HG02588 (cell line): Measurements from ENCODE around the gene IPCEF1.
A peak's percentile ranks its signal among the peaks of the same experiment; 100 is the strongest.

Experiments used
- ATAC-seq: cut with Tn5 transposase; IDR thresholded peaks from one replicate; pipeline ENCODE4 v1.9.1; 2021; ENCODE audit warnings: mild to moderate bottlenecking, moderate library complexity; ENCODE audit not compliant: unreplicated experiment

IPCEF1 gene

GRCh38 chr6:154373971-154374370 lies 17.4 kb upstream of the IPCEF1 start:
- no peak for ATAC-seq

GRCh38 chr6:154371281-154371680 lies 14.7 kb upstream of the IPCEF1 start:
- ATAC-seq, result no peak

GRCh38 chr6:154370545-154370944 lies 13.9 kb upstream of the IPCEF1 start:
- ATAC-seq, result peak; percentile 49

GRCh38 chr6:154367839-154368695 lies 11.5 kb upstream of the IPCEF1 start:
- ATAC-seq, result no peak

- ATAC-seq, result no peak
Measured at GRCh38 chr6:154367336-154367735, 10.7 kb upstream of the IPCEF1 start.

DNA sequence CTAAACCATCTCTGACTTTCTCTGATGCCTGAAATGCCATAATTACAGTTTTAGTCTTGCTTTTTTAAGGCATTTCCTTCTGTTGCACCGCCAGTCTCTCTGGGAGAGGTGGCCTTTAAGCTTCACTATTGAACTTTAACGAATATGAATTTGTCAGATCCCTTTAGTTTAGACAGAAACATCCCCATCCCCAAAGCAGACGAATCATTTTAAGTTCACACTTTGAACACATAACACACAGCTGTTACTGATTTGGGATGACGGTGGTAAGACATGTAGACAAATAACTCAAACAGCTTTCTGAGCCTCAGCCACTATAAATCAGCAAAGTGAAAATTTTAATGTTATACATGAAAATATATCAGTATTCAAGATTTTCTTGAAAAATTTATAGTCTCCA lies 7.2 kb upstream of the IPCEF1 start:
- ATAC-seq, result no peak

DNA sequence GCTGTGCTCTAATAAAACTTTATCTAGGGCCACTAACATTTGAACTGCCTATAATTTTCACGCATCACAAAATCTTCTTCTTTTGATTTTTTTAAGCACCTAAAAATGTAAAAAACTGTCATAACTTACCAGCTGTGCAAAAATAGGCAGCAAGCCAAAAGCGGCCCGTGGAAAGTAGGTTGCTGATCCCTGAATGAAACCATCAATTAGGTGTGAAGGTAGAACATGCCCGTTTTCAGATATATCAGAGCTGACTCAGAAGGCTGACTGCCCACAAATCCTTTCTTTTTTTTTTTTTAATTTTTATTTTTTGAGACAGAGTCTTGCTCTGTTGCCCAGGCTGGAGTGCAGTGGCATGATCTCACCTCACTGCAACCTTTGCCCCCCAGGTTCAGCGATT lies 4.9 kb upstream of the IPCEF1 start:
- no peak for ATAC-seq

GRCh38 chr6:154360476-154360875 lies 3.9 kb upstream of the IPCEF1 start:
- ATAC-seq, result no peak

DNA sequence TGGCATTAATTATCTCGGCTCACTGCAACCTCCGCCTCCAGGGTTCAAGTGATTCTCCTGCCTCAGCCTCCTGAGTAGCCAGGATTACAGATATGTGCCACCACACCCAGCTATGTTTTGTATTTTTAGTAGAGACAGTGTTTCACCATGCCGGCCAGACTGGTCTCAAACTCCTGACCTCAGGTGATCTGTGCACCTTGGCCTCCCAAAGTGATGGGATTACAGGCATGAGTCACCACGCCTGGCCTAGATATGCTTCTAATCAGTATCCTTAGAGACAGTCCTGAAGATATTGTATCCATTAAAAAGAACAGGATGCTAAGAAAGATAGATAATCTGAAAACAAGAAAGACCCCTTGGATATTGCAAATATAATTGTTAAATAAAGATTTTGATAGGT lies 3.1 kb upstream of the IPCEF1 start:
- no peak for ATAC-seq

GRCh38 chr6:154359161-154359574 lies 2.6 kb upstream of the IPCEF1 start:
- no peak for ATAC-seq

DNA sequence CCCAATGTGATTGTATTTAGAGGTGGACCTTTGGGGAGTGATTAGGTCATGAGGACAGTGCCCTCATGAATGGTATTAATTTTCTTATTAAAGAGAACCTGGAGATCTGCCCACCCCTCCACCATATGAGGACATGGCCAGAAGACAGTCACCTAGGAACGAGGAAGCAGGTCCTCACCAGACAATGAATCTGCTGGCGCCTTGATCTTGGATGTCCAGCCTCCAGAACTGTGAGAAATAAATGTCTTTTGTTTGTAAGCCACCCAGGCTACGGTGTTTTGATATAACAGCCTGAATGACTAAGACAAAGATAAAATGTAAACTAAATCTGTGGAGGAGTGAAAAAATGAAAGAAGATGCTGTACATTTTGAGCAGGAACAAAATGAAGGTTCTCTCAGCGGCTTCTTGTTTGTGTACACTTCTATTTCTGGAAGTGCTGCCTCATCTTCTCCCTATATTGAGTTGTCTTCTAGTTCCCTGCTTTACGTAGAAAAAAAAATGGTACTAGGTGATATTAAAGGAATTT lies 1.5 kb upstream of the IPCEF1 start:
- no peak for ATAC-seq

GRCh38 chr6:154356113-154356512 lies 490 bp downstream of the IPCEF1 start:
- no peak for ATAC-seq

DNA sequence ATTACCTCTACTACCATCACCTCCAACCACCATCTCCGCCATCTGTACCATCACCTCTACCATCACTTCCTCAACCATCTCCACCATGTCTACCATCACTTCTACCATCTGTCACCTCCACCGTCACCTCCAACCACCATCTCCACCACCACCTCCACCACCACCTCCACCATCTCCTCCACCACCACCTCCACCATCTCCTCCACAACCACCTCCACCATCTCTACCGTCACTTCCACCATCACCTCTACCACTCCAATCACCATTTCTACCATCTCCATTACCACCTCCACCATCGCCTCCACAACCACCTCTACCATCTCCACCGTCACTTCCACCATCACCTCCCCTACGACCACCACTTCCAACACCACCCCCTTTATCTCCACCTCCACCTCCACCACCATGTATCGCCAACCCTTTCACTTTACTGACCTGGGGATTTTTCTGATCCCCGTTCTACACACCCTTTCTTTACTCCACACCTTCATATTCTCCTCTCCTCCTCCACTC lies 2.3 kb downstream of the IPCEF1 start:
- no peak for ATAC-seq

- ATAC-seq, result no peak
Measured at GRCh38 chr6:154353626-154354025, 3.0 kb downstream of the IPCEF1 start.

GRCh38 chr6:154352898-154353585 lies 3.6 kb downstream of the IPCEF1 start:
- ATAC-seq, result peak; percentile 64

- ATAC-seq, result no peak
Measured at GRCh38 chr6:154350293-154350692, 6.3 kb downstream of the IPCEF1 start.

DNA sequence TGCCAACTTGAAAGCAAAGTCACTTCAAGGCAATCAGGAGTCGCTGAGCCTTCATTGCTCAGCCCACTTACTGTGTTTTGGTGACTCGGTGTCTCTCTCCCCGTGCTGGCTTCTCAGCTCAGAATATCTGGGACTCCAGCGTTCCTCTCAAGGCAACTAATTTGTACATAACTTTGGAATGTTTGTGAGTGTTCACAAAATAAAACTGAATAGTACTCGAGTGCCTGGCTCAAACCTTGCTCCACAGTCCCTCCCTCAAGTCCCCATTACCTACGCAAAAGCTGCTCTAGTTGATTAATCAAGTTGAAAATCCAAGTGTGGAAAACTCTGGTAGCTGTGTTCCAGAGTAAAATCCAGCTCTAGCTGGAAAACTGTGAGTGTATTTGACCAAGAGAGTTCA lies 8.6 kb downstream of the IPCEF1 start:
- ATAC-seq, result no peak

DNA sequence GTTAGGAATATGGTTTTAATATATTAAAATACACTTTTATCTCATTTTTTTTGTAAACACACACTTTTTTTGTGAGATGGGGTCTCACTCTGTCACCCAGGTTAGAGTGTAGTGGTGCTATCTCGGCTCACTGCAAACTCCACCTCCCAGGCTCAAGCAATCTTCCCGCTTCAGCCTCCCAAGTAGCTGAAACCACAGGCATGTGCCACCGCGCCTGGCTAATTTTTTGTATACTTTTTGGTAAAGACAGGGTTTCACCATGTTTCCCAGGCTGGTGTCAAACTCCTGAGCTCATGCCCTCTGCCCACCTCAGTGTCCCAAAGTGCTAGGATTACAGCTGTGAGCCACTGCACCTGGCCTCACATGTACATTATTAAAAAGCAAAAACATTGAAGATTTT lies 10.8 kb downstream of the IPCEF1 start:
- no peak for ATAC-seq

DNA sequence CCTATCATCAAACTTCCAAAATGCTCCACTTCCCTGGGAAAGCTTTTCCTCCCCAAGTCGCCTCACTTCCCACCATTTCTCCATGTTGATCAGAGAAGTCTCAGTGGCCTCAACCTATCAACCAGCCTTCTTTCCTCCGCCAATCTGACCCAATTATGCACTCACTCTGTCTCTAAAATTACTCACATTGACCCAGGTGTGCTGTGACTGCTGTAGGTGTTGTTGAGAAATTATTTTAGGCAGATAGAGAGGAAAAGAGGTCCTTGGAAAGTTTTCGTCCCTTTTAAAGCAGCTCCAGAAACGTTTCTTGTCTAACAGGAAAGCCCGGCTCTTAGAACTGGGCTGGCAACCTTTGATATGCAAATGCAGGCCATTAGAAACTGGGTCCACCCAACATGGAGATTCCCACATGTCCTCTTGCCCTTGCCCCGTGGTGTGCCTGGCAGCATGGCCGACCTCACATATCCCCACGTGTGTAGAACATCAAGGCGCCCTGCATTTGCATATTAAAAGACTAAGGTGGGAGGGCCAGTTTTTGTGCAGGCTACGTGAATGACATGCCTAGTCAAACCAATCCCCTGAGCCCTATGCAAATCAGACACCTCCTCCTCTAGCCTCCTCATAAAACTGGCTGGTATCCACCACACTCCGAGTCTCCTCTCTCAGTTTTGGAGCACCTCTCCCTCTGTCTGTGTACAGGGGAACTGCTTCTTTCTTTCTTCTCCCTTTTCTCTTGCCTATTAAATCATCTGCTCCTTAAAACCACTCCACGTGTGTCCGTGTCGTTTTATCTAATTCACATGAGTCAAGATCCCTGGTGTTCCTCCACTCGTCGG lies 12.9 kb downstream of the IPCEF1 start:
- no peak for ATAC-seq

DNA sequence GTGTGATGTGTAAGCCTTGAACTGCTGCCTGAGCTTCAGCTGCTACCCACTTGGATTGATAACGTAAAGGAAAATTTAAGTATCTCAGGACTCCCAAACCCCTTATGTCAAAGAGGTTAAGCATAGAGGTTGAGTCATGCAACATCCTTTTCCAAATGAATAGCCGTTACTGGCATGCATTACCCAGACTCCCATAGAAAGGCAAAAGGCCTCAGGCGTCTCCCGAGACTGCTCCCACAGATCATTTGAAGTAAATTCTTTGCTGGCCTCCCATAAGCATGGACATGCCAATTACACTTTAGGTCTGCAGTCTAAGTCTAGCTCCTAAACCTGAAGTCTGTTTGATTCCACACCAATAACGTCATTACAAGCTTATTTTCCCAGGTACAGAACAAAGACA lies 14.7 kb downstream of the IPCEF1 start:
- ATAC-seq, result no peak

DNA sequence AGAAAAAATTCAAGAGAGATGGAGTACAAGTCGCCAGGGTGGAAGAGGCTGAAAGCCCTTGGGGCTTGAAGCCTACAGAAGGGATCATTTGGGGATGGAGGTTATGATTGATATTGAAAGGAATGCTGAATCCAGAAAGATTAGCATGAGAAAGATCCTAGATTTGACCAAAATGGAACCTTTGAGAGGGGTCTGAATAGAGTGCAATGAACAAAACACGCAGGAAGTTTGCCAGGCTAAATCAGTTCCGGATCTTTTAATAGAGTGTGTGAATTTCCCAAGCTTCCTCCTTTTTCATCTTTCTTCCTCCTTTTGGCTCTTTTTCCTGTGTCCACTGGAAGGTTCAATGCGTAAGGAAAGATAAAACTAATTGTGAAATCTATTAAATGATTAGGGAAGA lies 15.3 kb downstream of the IPCEF1 start:
- no peak for ATAC-seq
